AG04450 (cell line): ENCODE measurements around the gene CRNN. TPM values are rescaled to one million over a fixed set of nuclear protein-coding genes. Genes with fewer than 3 reads are reported as not detected.

Experiments
- CTCF ChIA-PET: fragments of 300-600, 350-600 bp; formaldehyde crosslinking; extraction: SDS; loops from one replicate; lab custom pipeline; 2022; ENCODE audit warnings: antibody characterized with exemption, inconsistent platforms; lab: Charles Lee
- POLR2A ChIA-PET: fragments of 350-600 bp; formaldehyde crosslinking; extraction: SDS; loops from one replicate; lab custom pipeline; 2021; ENCODE audit warnings: antibody characterized with exemption, inconsistent platforms; lab: Yijun Ruan, JAX
- DNase-seq: peaks from one replicate; pipeline ENCODE4 v3.0.0-alpha.2; 2011; ENCODE audit warnings: low read depth, low spot score
- H3K27ac ChIP-seq: one replicate; pipeline ENCODE4 v1.5.1; 2012; ENCODE audit warnings: low read depth, low read length, control low read depth
- H3K27me3 ChIP-seq: one replicate; pipeline ENCODE4 v1.6.0; 2012; ENCODE audit warnings: low read length; ENCODE audit not compliant: control insufficient read depth, insufficient read depth
- H3K4me3 ChIP-seq: 2 replicates; pipeline ENCODE4 v1.5.1; 2011; ENCODE audit warnings: mild to moderate bottlenecking, low read depth, low read length, control low read depth
- H3K9me3 ChIP-seq: 2 replicates; pipeline ENCODE4 v1.5.1; 2012; ENCODE audit warnings: low read length; ENCODE audit not compliant: control insufficient read depth, insufficient read depth
- polyA plus RNA-seq: library from polyadenylated mRNA; depleted of rRNA; stranded (reverse); fragments of >200 nt; gene quantifications from 2 replicates; pipeline ENCODE4 v1.2.3, GENCODE V29; 2011
- TF ChIP-seq, protein P1 (sequence below): IDR thresholded peaks from 2 replicates; pipeline ENCODE4 v1.5.1; 2011; ENCODE audit warnings: low read depth, low read length, control low read depth, inconsistent platforms

Gene CRNN
- polyA plus RNA-seq, 1 experiment: not detected

DNA sequence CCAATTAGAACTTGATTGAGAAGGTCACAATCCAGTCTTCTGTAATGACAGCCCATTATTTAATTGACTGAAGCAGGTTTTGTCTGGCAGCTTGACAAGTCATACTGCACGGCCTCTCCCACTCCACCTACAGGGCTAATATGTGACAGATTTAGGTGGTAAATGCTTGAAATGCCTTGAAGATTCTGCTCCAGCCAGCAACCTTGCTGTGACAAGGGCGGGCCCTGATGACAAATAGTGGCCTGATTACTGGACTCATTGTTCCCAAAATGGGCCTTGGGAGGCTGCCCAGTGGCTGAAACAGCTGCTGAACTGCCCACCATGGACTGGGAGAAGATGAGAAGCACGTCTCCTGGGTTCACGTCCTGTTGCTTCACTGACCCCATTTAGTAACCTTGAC, 30.0 kb upstream of the CRNN start:
- H3K9me3 ChIP-seq: no peaks in the 10 kb centered on the region; the same call in 1 of the 2 replicates
- no peak for DNase-seq
- no peak overlapping the region for H3K27ac ChIP-seq
- ChIA-PET POLR2A (no interaction called here), CTCF (interaction anchor here (2.4 kb wide), 1 partner anchor 14 kb away, joined by 11 read pairs; no protein-coding TSS in a partner anchor)
- no peaks in the 10 kb centered on the region for H3K27me3 ChIP-seq
- TF ChIP-seq, protein P1, sequence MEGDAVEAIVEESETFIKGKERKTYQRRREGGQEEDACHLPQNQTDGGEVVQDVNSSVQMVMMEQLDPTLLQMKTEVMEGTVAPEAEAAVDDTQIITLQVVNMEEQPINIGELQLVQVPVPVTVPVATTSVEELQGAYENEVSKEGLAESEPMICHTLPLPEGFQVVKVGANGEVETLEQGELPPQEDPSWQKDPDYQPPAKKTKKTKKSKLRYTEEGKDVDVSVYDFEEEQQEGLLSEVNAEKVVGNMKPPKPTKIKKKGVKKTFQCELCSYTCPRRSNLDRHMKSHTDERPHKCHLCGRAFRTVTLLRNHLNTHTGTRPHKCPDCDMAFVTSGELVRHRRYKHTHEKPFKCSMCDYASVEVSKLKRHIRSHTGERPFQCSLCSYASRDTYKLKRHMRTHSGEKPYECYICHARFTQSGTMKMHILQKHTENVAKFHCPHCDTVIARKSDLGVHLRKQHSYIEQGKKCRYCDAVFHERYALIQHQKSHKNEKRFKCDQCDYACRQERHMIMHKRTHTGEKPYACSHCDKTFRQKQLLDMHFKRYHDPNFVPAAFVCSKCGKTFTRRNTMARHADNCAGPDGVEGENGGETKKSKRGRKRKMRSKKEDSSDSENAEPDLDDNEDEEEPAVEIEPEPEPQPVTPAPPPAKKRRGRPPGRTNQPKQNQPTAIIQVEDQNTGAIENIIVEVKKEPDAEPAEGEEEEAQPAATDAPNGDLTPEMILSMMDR: no peak
- no peak overlapping the region for H3K4me3 ChIP-seq

DNA sequence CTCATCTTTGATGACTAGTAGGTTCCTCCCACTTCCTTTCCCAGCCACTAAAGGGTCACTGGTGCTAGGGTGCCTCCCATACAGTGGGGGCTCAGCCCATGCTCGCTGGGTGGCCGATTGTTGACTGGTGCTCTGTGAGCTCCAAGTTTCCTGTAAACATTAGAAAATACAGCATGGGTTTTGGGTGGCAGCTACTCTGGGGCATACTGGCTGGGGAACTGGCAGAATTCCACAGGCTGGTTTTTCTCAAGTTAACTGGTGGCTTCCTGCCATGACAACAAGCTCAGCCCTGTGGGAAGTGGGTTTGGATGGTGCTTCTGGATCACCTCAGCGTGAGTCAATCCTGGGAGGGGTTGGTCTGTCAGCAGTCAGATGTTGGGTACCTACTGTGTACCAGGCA, 28.7 kb upstream of the CRNN start:
- H3K27ac ChIP-seq: no peak overlapping the region
- POLR2A ChIA-PET: no interaction called here
- H3K27me3 ChIP-seq: no peaks in the 10 kb centered on the region
- H3K4me3 ChIP-seq: no peak overlapping the region
- H3K9me3 ChIP-seq: no peaks in the 10 kb centered on the region; the same call in 1 of the 2 replicates
- TF ChIP-seq, protein P1: no peak
- CTCF ChIA-PET: no interaction called here
- no peak for DNase-seq

DNA sequence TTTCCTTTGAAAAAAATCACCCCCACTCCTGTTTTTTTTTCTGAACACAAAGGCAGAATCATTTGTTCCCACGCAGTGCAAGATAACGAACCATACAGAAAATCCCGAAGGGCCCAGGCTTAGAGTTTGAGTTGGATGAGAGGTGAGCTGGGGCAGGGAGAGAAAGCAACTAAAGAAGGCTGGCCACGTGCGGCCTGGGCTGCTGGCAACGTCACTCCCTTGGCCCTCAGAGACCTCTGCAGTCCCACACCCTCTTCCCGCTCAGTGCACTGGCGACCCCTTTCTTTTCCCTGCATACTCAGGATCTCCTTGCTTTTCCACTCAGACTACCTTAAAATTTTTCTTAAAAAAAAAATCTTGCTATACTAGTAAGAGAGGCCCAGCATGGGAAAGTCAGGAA, 28.2 kb upstream of the CRNN start:
- Histone ChIP-seq H3K27me3 (no peaks in the 10 kb centered on the region), H3K9me3 (no peaks in the 10 kb centered on the region; the same call in 1 of the 2 replicates), H3K4me3 (no peak overlapping the region), H3K27ac (no peak overlapping the region)
- ChIA-PET CTCF (no interaction called here), POLR2A (no interaction called here)
- TF ChIP-seq, protein P1: no peak
- no peak for DNase-seq

DNA sequence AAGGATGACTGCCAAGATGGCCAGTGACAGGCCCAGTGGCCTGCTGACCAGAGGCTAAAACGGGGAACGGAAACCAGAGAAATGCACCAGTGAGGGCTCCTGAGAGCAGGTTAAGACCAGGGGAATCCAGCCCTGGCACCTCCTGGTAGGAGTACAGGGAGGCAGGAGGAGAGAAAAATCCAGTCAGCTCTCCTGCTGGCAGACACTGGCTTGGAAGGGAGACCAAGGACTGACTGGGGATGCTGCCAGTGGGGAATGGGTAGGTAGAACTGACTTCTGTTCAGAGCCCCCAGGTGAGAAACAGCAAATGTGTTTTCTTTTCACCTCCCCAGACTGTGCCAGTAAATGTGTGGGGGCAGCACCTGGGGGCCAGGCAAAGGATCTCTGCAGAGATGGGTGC, 27.7 kb upstream of the CRNN start:
- no peaks in the 10 kb centered on the region for H3K27me3 ChIP-seq
- no peak overlapping the region for H3K27ac ChIP-seq
- TF ChIP-seq, protein P1: no peak
- no peak overlapping the region for H3K4me3 ChIP-seq
- ChIA-PET CTCF (interaction anchor here (0.7 to 1.8 kb wide), 4 partner anchors 16 to 300 kb away, joined by 3 to 12 read pairs (median 4); no protein-coding TSS in a partner anchor), POLR2A (no interaction called here)
- no peak for DNase-seq
- H3K9me3 ChIP-seq: no peaks in the 10 kb centered on the region; the same call in 1 of the 2 replicates

DNA sequence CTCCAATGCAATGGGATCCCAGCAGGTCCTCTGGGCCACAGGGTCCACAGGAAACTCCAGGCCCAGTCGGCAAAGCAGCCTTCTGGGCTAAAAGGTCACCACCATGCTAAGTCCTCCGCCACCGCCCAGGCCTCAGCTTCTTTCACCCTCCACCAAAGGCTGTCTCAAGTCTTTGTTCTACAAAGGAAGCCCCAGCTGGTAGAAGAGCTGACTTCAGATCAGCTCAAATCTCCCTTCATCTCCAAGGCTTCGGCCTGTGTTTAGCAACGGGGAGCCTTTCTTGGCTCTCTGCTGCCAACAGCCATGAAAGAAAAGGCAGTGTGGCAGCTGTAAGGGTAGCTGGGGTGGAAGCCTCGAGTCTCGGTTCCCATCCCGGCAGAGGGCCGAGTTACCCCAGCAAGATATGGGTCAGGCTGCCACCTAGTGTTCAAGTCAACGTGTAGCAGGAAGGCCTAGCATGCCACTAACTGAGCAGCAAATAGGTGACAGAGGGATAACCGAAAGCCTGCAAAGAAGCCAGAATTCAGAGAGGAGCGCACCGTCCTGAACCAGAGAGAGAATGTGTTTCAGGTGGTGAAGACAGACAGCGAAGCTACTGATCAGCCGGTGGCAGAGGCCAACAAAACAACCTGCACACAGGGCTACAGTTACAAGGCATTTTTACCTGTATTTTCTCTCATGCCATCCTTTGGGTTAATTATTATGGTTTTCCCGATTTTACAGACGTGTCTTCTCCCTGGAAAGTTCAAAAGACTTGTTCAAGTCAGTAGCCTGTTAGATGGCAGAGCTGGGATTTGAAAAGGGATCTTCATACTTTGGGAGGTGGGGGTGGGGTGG, 26.8 kb upstream of the CRNN start:
- no peaks in the 10 kb centered on the region; the same call in 1 of the 2 replicates for H3K9me3 ChIP-seq
- no peak overlapping the region for H3K27ac ChIP-seq
- ChIA-PET POLR2A (no interaction called here), CTCF (interaction anchor here (0.7 to 1.8 kb wide), 7 partner anchors 17 to 388 kb away, joined by 3 to 12 read pairs (median 4); no protein-coding TSS in a partner anchor)
- H3K4me3 ChIP-seq: no peak overlapping the region
- H3K27me3 ChIP-seq: no peaks in the 10 kb centered on the region
- TF ChIP-seq, protein P1: peak; percentile 62
- DNase-seq: no peak
